ENCODE data around the gene C1orf141.

- TF ChIP-seq EGR1 (IDR thresholded peaks at IDR 0.05; ENCODE audit: low read depth in 2 of 2) (no peak), HNF4G (IDR thresholded peaks at IDR 0.05) (no peak), SP1 (IDR thresholded peaks at IDR 0.05) (no peak), RAD21 (IDR thresholded peaks at IDR 0.05) (no peak), GABPA (IDR thresholded peaks at IDR 0.05 in 1 of 2, conservative IDR thresholded peaks at IDR 0.05 in 1 of 2) (no peak), MAX (IDR thresholded peaks at IDR 0.05) (no peak), TAF1 (conservative IDR thresholded peaks at IDR 0.05) (no peak), YY1 (IDR thresholded peaks at IDR 0.05) (no peak), ATF3 (IDR thresholded peaks at IDR 0.05) (no peak), JUND (IDR thresholded peaks at IDR 0.05) (no peak), NR2F2 (IDR thresholded peaks at IDR 0.05) (no peak)
- TF ChIP-seq, protein P1, sequence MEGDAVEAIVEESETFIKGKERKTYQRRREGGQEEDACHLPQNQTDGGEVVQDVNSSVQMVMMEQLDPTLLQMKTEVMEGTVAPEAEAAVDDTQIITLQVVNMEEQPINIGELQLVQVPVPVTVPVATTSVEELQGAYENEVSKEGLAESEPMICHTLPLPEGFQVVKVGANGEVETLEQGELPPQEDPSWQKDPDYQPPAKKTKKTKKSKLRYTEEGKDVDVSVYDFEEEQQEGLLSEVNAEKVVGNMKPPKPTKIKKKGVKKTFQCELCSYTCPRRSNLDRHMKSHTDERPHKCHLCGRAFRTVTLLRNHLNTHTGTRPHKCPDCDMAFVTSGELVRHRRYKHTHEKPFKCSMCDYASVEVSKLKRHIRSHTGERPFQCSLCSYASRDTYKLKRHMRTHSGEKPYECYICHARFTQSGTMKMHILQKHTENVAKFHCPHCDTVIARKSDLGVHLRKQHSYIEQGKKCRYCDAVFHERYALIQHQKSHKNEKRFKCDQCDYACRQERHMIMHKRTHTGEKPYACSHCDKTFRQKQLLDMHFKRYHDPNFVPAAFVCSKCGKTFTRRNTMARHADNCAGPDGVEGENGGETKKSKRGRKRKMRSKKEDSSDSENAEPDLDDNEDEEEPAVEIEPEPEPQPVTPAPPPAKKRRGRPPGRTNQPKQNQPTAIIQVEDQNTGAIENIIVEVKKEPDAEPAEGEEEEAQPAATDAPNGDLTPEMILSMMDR (IDR thresholded peaks at IDR 0.05; ENCODE audit: low read depth, low read length, missing input control) = no peak
- TF ChIP-seq, protein P2, sequence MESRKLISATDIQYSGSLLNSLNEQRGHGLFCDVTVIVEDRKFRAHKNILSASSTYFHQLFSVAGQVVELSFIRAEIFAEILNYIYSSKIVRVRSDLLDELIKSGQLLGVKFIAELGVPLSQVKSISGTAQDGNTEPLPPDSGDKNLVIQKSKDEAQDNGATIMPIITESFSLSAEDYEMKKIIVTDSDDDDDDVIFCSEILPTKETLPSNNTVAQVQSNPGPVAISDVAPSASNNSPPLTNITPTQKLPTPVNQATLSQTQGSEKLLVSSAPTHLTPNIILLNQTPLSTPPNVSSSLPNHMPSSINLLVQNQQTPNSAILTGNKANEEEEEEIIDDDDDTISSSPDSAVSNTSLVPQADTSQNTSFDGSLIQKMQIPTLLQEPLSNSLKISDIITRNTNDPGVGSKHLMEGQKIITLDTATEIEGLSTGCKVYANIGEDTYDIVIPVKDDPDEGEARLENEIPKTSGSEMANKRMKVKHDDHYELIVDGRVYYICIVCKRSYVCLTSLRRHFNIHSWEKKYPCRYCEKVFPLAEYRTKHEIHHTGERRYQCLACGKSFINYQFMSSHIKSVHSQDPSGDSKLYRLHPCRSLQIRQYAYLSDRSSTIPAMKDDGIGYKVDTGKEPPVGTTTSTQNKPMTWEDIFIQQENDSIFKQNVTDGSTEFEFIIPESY (IDR thresholded peaks at IDR 0.05) = no peak
- TF ChIP-seq, protein P3, sequence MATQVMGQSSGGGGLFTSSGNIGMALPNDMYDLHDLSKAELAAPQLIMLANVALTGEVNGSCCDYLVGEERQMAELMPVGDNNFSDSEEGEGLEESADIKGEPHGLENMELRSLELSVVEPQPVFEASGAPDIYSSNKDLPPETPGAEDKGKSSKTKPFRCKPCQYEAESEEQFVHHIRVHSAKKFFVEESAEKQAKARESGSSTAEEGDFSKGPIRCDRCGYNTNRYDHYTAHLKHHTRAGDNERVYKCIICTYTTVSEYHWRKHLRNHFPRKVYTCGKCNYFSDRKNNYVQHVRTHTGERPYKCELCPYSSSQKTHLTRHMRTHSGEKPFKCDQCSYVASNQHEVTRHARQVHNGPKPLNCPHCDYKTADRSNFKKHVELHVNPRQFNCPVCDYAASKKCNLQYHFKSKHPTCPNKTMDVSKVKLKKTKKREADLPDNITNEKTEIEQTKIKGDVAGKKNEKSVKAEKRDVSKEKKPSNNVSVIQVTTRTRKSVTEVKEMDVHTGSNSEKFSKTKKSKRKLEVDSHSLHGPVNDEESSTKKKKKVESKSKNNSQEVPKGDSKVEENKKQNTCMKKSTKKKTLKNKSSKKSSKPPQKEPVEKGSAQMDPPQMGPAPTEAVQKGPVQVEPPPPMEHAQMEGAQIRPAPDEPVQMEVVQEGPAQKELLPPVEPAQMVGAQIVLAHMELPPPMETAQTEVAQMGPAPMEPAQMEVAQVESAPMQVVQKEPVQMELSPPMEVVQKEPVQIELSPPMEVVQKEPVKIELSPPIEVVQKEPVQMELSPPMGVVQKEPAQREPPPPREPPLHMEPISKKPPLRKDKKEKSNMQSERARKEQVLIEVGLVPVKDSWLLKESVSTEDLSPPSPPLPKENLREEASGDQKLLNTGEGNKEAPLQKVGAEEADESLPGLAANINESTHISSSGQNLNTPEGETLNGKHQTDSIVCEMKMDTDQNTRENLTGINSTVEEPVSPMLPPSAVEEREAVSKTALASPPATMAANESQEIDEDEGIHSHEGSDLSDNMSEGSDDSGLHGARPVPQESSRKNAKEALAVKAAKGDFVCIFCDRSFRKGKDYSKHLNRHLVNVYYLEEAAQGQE (IDR thresholded peaks at IDR 0.05) = no peak
Observed at GRCh38 chr1:67165468-67166041, 30.8 kb upstream of the C1orf141 start.

Measured in liver (tissue), 3 donors.